ENCODE results near the gene RELL2.

The RELL2 gene

DNA sequence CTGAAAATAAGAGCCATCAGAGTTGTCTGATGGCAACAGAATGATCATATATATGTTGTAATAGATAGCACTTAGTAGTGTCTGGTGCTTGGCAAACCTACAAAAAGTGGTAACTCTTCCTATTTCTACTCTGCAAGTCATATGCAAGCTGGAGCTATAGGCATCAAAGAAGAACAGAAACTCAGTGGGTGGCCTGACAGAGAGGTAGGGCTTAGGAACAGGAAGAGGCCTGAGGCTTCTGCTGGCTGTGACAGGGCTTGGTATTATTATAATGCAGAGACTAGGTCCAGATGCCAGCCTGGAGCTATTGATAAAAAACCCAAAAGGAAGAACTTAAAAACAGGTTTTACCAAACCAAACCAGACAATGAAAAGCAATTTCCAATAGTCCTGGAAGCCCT, 13.6 kb upstream of the RELL2 start:
- DNase-seq: no peak

DNA sequence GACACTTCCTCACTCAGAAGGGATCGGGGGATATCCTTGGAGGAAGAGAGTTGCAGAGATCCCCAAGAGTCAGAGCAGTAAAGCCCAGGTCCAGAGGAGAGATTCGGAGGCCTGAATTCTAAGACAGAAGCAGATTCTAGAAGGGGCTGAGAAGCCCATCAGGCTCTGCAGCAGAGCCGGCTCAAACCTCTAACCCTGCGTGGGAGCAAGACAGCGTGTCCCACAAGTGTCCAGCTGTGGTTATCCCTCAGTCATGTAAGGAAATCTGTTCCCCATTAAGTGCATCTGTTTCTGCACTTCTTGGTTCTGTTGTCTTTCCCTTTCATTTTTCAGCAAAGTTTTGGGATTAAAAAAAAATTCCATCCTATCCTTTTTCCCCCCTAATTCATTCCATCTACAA, 13.2 kb upstream of the RELL2 start:
- no peak for DNase-seq

GRCh38 chr5:141628175-141628788, 8.5 kb upstream of the RELL2 start:
- no peak for DNase-seq

DNA sequence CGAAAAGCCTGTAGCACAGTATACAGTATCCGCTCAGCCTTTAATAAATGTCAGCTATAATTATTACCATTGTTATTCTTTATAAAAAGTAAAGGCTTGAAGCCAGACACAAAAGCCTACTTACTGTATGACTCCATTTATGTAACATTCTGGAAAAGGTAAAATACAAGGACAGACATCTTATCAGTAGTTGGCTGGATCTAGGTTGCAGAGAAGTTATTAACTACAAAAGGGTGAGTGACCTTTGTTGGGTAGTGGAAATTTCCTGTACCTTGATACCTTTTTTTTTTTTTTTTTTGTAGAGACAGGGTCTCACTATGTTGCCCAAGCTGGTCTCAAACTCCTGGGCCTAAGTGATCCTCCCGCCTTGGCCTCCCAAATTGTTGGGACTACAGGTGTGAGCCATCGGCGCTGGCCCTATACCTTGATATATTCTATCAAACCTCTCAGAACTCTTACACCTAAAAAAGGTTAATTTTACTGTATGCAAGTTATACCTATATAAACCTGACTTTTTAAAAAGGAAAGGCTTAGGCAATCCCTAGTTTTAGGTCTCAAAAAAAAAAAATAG, 6.1 kb upstream of the RELL2 start:
- DNase-seq: no peak

DNA sequence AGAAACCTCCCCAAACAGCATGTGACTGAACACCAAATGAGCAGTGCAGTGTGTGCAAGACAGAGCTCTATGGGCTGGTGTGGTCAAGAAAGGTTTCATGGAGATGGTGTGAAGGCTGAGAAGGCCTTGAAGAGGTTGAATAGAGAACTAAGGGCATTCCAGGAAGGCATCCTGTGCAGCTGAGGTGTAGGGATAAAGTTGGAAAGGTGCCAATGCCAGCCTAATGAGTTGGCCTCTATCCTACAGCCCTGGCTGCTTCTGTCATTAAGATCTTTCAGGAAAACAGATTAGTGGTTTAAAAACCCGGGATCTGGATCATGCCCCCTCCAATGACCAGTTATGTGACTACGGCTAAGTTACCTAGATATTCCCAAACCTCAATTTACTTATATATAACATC, 4.1 kb upstream of the RELL2 start:
- no peak for DNase-seq

- DNase-seq: no peak
Measured at GRCh38 chr5:141633871-141634561, 2.8 kb upstream of the RELL2 start.

- no peak for DNase-seq
Measured at GRCh38 chr5:141634720-141635119, 2.1 kb upstream of the RELL2 start.

DNA sequence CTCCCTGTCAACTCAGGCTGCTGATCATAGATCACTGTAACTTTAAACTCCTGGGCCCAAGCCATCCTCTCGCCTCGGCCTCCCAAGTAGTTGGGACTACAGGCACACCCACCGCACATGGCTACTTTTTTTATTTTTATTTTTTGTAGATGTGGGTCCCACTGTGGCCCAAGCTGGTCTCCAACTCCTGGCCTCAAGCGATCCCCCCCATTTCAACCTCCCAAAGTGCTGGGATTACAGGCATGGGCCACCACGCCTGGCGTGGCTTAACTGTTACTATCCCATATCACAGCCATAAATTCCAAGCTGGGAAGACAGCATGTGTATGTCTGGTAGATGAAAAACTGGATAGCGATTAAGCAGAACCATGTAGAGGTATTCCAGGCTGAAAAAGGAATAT, 1.2 kb upstream of the RELL2 start:
- DNase-seq: no peak

- no peak for DNase-seq
Measured at GRCh38 chr5:141636106-141636412, 738 bp upstream of the RELL2 start.

DNA sequence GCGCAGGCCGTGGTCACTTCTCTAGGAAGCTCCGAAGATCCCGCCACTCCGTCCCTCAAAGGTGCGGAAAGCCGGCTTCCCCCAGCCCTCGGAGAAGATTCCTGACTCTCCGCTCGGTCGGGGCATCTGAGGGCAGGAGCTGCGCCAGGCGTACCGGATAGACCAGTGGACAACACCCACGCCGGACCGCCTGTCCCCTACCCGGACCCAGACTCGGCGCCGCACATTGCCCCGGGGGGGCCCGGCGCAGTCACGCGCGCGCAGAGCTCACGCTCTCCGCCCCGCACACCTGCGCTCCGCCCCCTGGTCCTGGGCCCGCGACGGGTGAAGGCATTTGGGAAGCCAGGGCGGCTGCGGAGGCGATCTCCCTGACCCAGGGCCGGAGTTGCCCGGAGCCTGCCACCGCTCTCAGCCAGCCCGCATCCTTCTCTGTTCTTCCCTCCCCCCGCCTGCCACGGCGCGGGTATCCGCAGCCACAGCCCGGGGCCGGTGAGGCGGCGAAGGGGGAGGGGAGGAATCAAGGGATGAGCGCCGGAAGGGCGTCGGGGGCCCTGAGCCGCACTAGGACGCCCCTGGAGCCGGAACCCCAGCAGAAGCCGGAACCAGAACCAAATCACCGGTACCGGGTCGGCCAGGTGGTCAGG, 448 bp downstream of the RELL2 start:
- no peak for DNase-seq

DNA sequence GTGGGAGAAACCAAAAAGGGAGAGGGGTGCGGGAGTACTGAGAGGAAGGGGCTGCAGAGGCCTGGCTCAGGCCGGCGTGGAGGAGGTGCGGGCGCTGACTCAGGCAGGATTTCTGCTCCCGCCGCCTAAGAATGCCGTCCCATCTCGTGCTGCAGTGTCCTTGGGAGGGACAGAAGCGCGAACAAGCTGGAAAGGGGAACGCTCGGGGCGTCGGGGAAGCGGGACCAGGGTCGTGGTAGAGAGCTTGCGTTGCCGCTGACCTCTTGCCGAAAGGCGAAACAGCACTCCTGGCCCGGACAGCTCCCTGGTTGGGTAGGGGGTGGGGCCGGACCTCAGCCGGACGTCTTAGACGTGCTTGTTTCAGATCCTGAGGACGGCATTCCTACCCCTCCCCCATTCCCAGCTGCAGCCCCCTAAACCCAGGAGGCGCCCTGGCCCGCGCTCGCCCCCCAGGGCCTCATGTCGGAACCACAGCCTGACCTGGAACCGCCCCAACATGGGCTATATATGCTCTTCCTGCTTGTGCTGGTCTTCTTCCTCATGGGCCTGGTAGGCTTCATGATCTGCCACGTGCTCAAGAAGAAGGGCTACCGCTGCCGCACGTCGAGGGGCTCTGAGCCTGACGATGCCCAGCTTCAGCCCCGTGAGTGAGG, 1.1 kb downstream of the RELL2 start:
- DNase-seq: no peak

DNA sequence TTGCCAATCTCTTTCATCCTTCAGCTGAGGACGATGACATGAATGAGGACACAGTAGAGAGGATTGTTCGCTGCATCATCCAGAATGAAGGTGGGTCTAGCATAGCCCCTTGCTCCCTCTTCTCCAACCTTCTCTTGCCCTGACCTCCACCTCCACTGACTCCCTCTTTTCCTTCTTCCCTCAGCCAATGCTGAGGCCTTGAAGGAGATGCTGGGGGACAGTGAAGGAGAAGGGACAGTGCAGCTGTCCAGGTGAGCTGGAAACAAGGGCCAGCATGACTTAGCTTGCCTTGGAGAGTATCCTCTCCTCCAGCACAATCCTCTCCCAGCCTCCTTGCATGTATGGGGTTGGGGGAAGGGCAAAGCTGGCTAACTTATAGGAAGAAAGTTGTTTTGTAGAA, 2.0 kb downstream of the RELL2 start:
- DNase-seq: no peak

- no peak for DNase-seq
Measured at GRCh38 chr5:141639357-141640050, 2.7 kb downstream of the RELL2 start.

DNA sequence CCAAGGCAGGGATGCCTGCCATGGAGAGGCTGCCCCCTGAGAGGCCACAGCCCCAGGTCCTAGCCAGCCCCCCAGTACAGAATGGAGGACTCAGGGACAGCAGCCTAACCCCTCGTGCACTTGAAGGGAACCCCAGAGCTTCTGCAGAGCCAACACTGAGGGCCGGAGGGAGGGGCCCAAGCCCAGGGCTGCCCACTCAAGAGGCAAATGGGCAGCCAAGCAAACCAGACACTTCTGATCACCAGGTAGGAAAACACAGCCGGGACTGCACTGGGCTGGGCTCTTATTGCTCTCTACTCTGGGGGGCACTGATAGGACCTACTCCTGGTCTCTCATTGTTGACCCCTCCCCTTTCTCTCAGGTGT, 3.2 kb downstream of the RELL2 start:
- no peak for DNase-seq

GRCh38 chr5:141640698-141641097, 3.9 kb downstream of the RELL2 start:
- DNase-seq: no peak

DNA sequence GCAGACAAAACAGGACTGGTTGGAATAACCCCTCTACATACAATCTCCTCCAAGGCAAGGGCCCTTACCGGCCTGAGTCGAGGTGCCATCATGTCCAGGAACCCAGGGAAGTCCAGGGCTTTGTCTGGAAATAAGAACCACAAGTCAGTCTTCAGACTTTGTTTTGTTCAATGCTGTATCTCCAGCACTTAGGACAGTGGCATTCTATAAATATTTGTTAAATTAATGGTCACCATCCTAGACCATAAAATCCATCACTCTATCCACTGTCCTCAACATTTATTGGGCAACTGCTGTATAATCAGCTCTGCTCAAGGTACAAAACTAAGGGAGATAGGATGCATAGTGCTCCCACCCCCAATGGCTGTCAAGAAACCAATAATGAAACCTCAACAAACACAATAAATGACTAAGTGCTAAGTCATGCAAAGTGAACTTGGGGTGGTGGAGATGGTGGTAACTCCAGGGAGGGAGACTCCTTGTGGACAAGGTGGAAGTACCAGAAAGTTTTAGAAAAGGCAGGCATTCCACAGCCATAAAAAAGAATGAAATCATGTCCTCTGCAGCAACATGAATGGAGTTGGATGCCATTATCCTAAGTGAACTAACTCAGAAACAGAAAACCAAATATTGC, 5.0 kb downstream of the RELL2 start:
- no peak for DNase-seq

- no peak for DNase-seq
Measured at GRCh38 chr5:141646026-141646425, 9.2 kb downstream of the RELL2 start.

- no peak for DNase-seq
Measured at GRCh38 chr5:141647242-141647641, 10.4 kb downstream of the RELL2 start.

DNA sequence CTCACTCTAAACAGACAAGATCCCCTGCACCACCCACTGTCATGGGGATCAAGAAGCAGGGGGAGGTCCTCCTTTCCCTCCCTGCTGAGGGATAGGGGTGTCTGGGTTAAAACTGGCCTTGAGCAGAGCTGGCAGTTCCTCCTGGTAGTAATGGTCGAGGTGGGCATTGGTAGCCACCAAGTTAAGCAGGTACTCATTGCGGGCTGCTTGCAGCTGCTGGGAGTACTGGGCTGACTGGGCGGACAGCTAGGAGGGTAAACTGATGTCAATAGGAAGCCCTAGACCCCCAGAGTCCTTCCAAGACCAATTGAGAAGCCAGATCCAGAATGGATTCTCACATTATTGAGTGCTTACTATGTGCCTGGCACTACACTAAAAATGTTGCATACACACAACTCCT, 11.1 kb downstream of the RELL2 start:
- DNase-seq: no peak

DNA sequence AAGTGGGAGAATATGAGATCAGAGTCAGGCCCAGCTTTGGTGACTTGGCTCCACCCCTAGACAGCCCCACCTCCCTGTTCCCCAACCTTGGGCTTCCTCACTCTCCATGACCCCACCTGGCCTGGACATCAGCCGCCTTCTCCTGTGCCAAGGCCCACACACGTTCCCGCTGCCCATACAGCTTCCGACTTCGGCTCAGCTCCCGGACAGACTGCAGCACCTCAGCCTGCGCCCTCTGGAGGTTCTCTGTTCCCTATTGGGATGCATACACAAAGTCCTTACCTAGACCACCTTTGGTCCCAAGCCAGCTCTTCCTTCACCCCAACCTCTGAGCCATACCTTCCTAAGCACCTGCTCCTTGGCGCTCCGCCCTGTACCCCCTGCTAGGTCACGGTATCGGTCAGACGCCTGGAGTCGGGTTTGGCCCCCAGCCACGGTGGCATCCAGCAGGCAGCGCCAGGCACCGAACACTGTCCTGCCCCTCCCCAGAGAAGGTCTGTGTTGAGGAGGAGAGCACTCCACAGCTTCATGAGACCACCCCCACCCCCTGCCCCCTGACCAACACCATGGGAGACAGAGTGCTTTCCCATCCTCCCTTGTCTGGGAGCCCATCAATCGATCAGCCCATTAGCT, 12.4 kb downstream of the RELL2 start:
- DNase-seq: no peak

- no peak for DNase-seq
Measured at GRCh38 chr5:141649972-141650371, 13.2 kb downstream of the RELL2 start.
